Activated CD4-positive, CD25-positive, alpha-beta regulatory T cell treated with anti-CD3 and anti-CD28 coated beads, Interleukin-2, amount 50 U/mL, for 16 hours (primary cell): ENCODE results near the gene TIPIN.
A peak's percentile ranks its signal among the peaks of the same experiment; 100 is the strongest.
"Not testable (repeated sequence)": the region's sequence is repeated elsewhere in the genome, so short reads cannot be mapped to it uniquely, and the experiment has no call there.

Experiments used
- DNase-seq: peaks from one replicate; pipeline ENCODE4 v3.0.0-alpha.2; 2020; ENCODE audit warnings: low read depth, low spot score

The TIPIN gene

GRCh38 chr15:66356359-66357236 lies at the start of gene TIPIN:
Gene TIPIN, minus strand, starts transcription at chr15:66356685. Its CDS starts 3,738 bp downstream, at chr15:66352947.
- peak; percentile 95 for DNase-seq

- no peak for DNase-seq
Observed at GRCh38 chr15:66405615-66406014, 49.1 kb upstream of the TIPIN start.

GRCh38 chr15:66405007-66405406 lies 48.5 kb upstream of the TIPIN start:
- DNase-seq, result no peak

- DNase-seq, result no peak
Observed at GRCh38 chr15:66404532-66404931, 48.0 kb upstream of the TIPIN start.

GRCh38 chr15:66404122-66404521 lies 47.6 kb upstream of the TIPIN start:
- no peak for DNase-seq

GRCh38 chr15:66403323-66403722 lies 46.8 kb upstream of the TIPIN start:
- DNase-seq, result no peak

GRCh38 chr15:66402761-66403284 lies 46.3 kb upstream of the TIPIN start:
- DNase-seq, result no peak

GRCh38 chr15:66401130-66402021 lies 44.9 kb upstream of the TIPIN start:
- no peak for DNase-seq

- no peak for DNase-seq
Observed at GRCh38 chr15:66400351-66400774, 43.9 kb upstream of the TIPIN start.

- no peak for DNase-seq
Observed at GRCh38 chr15:66399276-66399675, 42.8 kb upstream of the TIPIN start.

GRCh38 chr15:66394915-66395314 lies 38.4 kb upstream of the TIPIN start:
- no peak for DNase-seq

GRCh38 chr15:66394472-66394871 lies 38.0 kb upstream of the TIPIN start:
- no peak for DNase-seq

GRCh38 chr15:66393037-66393436 lies 36.6 kb upstream of the TIPIN start:
- not testable (repeated sequence) for DNase-seq

- no peak for DNase-seq
Observed at GRCh38 chr15:66390678-66391077, 34.2 kb upstream of the TIPIN start.

GRCh38 chr15:66389859-66390381 lies 33.4 kb upstream of the TIPIN start:
- no peak for DNase-seq

- no peak for DNase-seq
Observed at GRCh38 chr15:66389098-66389858, 32.8 kb upstream of the TIPIN start.

GRCh38 chr15:66388576-66388975 lies 32.1 kb upstream of the TIPIN start:
- DNase-seq, result no peak

GRCh38 chr15:66388043-66388363 lies 31.5 kb upstream of the TIPIN start:
- DNase-seq, result no peak

- DNase-seq, result peak; percentile 50
Observed at GRCh38 chr15:66387163-66388042, 30.9 kb upstream of the TIPIN start.
